IMR-90 (cell line): ENCODE data around the gene KXD1.

Experiments used
- BHLHE40 ChIP-seq: fragments of 150-350 bp; IDR thresholded peaks from 2 replicates; pipeline ENCODE4 v1.6.1; 2016; ENCODE audit warnings: mild to moderate bottlenecking, low read depth, low read length
- MXI1 ChIP-seq: IDR thresholded peaks from 2 replicates; pipeline ENCODE4 v1.6.1; 2012; ENCODE audit warnings: low read depth, mild to moderate bottlenecking, low read length, moderate library complexity, borderline replicate concordance
- POLR2A ChIP-seq: IDR thresholded peaks from 2 replicates; pipeline ENCODE4 v1.6.1; 2012; ENCODE audit warnings: mild to moderate bottlenecking, low read depth, low read length
- RFX5 ChIP-seq: IDR thresholded peaks from 2 replicates; pipeline ENCODE4 v1.8.0; 2012; ENCODE audit warnings: low read depth, mild to moderate bottlenecking, low read length, moderate library complexity
- SMC3 ChIP-seq: fragments of 150-350 bp; IDR thresholded peaks from 2 replicates; pipeline ENCODE4 v1.6.1; 2016; ENCODE audit warnings: low read depth, mild to moderate bottlenecking, antibody characterized with exemption, low read length, moderate library complexity
- TF ChIP-seq, protein P1 (sequence below): conservative IDR thresholded peaks from 2 replicates; pipeline ENCODE4 v1.5.1; 2012; ENCODE audit warnings: mild to moderate bottlenecking, low read depth, low read length, improper control_type of control experiment

GRCh38 chr19:18576383-18576782, 18.7 kb downstream of the KXD1 start:
- TF ChIP-seq BHLHE40 = no peak
- TF ChIP-seq, protein P1, sequence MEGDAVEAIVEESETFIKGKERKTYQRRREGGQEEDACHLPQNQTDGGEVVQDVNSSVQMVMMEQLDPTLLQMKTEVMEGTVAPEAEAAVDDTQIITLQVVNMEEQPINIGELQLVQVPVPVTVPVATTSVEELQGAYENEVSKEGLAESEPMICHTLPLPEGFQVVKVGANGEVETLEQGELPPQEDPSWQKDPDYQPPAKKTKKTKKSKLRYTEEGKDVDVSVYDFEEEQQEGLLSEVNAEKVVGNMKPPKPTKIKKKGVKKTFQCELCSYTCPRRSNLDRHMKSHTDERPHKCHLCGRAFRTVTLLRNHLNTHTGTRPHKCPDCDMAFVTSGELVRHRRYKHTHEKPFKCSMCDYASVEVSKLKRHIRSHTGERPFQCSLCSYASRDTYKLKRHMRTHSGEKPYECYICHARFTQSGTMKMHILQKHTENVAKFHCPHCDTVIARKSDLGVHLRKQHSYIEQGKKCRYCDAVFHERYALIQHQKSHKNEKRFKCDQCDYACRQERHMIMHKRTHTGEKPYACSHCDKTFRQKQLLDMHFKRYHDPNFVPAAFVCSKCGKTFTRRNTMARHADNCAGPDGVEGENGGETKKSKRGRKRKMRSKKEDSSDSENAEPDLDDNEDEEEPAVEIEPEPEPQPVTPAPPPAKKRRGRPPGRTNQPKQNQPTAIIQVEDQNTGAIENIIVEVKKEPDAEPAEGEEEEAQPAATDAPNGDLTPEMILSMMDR = no peak
- no peak for TF ChIP-seq MXI1
- no peak for TF ChIP-seq SMC3
- TF ChIP-seq POLR2A = no peak
- TF ChIP-seq RFX5 = no peak
